Liver (tissue), 9 donors: ENCODE data around the gene SF3B1. TPM values are rescaled to one million over a fixed set of nuclear protein-coding genes. Genes with fewer than 3 reads are reported as not detected.

Experiments used
- DNase-seq: peaks from one replicate; pipeline ENCODE4 v3.0.0-alpha.2; 2017; ENCODE audit warnings: low spot score
- H3K27ac ChIP-seq, 2 donors: one replicate each; pipeline ENCODE4 v1.7.0; 2013; ENCODE audit warnings: inconsistent platforms in 2 of 2, low read length in 2 of 2, control low read depth in 1 of 2, low read depth in 1 of 2, mild to moderate bottlenecking in 1 of 2
- H3K27me3 ChIP-seq, 4 donors: one replicate each; pipeline versions ENCODE4 v1.6.1 to v1.7.0; 2013; ENCODE audit warnings: low read length in 3 of 4, inconsistent platforms in 1 of 4, mild to moderate bottlenecking in 1 of 4, moderate library complexity in 1 of 4; ENCODE audit not compliant: control insufficient read depth in 4 of 4, insufficient read depth in 4 of 4
- H3K36me3 ChIP-seq, 4 donors: one replicate each; pipeline versions ENCODE4 v1.6.1 to v1.7.0; 2013; ENCODE audit warnings: low read length in 3 of 4, mild to moderate bottlenecking in 3 of 4, low read depth in 1 of 4, moderate library complexity in 1 of 4; ENCODE audit not compliant: control insufficient read depth in 4 of 4, insufficient read depth in 3 of 4
- H3K4me1 ChIP-seq, 4 donors: one replicate each; pipeline versions ENCODE4 v1.6.1 to v1.7.0; 2013; ENCODE audit warnings: low read length in 3 of 4, mild to moderate bottlenecking in 3 of 4, moderate library complexity in 1 of 4; ENCODE audit not compliant: control insufficient read depth in 4 of 4, insufficient read depth in 4 of 4
- H3K4me3 ChIP-seq, 3 donors: one replicate each; pipeline versions ENCODE4 v1.6.1 to v1.7.0; 2013; ENCODE audit warnings: low read length in 3 of 3, control low read depth in 1 of 3, low read depth in 1 of 3, mild to moderate bottlenecking in 1 of 3
- H3K9ac ChIP-seq, 2 donors: one replicate each; pipeline ENCODE4 v1.7.0; 2013; ENCODE audit warnings: low read length in 2 of 2, mild to moderate bottlenecking in 2 of 2, moderate library complexity in 2 of 2, control low read depth in 1 of 2, low read depth in 1 of 2
- H3K9me3 ChIP-seq, 4 donors: one replicate each; pipeline versions ENCODE4 v1.6.1 to v1.7.0; 2013; ENCODE audit warnings: low read length in 3 of 4; ENCODE audit not compliant: control insufficient read depth in 4 of 4
- EGR1 ChIP-seq, 2 donors: IDR thresholded peaks; 2 replicates each; pipeline ENCODE4 v1.6.1; 2016 to 2018; ENCODE audit warnings: antibody characterized with exemption in 2 of 2, low read depth in 2 of 2
- FOXA1 ChIP-seq: IDR thresholded peaks from 2 replicates; pipeline ENCODE4 v1.6.1; 2016; ENCODE audit warnings: antibody characterized with exemption
- FOXA2 ChIP-seq: IDR thresholded peaks from 2 replicates; pipeline ENCODE4 v1.6.1; 2016; ENCODE audit warnings: antibody characterized with exemption
- GABPA ChIP-seq, 2 donors: IDR thresholded peaks in 1 of 2; conservative IDR thresholded peaks in 1 of 2; 2 replicates each; pipeline ENCODE4 v1.6.1; 2016; ENCODE audit warnings: antibody characterized with exemption in 2 of 2, mild to moderate bottlenecking in 1 of 2, moderate library complexity in 1 of 2
- HNF4A ChIP-seq, 2 donors: conservative IDR thresholded peaks; 2 replicates each; pipeline ENCODE4 v1.6.1; 2016; ENCODE audit warnings: antibody characterized with exemption in 2 of 2, mild to moderate bottlenecking in 2 of 2
- HNF4G ChIP-seq: IDR thresholded peaks from 2 replicates; pipeline ENCODE4 v1.6.1; 2016; ENCODE audit warnings: antibody characterized with exemption
- JUND ChIP-seq, 2 donors: IDR thresholded peaks; 2 replicates each; pipeline ENCODE4 v1.6.1; 2016; ENCODE audit warnings: antibody characterized with exemption in 2 of 2
- NR2F2 ChIP-seq: IDR thresholded peaks from 2 replicates; pipeline ENCODE4 v1.6.1; 2016; ENCODE audit warnings: antibody characterized with exemption
- RAD21 ChIP-seq, 2 donors: IDR thresholded peaks; 2 replicates each; pipeline ENCODE4 v1.6.1; 2016; ENCODE audit warnings: antibody characterized with exemption in 2 of 2, mild to moderate bottlenecking in 2 of 2
- RXRA ChIP-seq, 2 donors: IDR thresholded peaks; 2 replicates each; pipeline ENCODE4 v1.6.1; 2017 to 2018; ENCODE audit warnings: antibody characterized with exemption in 2 of 2, mild to moderate bottlenecking in 1 of 2
- SP1 ChIP-seq: IDR thresholded peaks from 2 replicates; pipeline ENCODE4 v1.6.1; 2018; ENCODE audit warnings: antibody characterized with exemption, mild to moderate bottlenecking
- TAF1 ChIP-seq: conservative IDR thresholded peaks from 2 replicates; pipeline ENCODE4 v1.6.1; 2016; ENCODE audit warnings: antibody characterized with exemption, mild to moderate bottlenecking
- YY1 ChIP-seq: IDR thresholded peaks from 2 replicates; pipeline ENCODE4 v1.6.1; 2016; ENCODE audit warnings: antibody characterized with exemption, mild to moderate bottlenecking
- ZBTB33 ChIP-seq: IDR thresholded peaks from 2 replicates; pipeline ENCODE4 v1.6.1; 2016; ENCODE audit warnings: antibody characterized with exemption
- WGBS: extraction: QIAGEN DNeasy Blood & Tissue Kit; methylation state at CpG from one replicate; pipeline ENCODE4 v1.1.7; 2013; 5-methylcytosine and 5-hydroxymethylcytosine counted together
- polyA plus RNA-seq, 2 donors: library from polyadenylated mRNA; stranded (reverse) in 1 of 2; unstranded in 1 of 2; fragments of 200-250 nt in 1 of 2; fragments of >200 nt in 1 of 2; fragmentation: Nextera tagmentation in 1 of 2; extraction: Ambion mirVana in 1 of 2; gene quantifications; one replicate each; pipeline versions ENCODE4 v1.2.1 to v1.2.3, GENCODE V29; 2013 to 2015
- total RNA-seq, 2 donors: library from RNA; depleted of rRNA; stranded (reverse); fragments of >200 nt; gene quantifications; one replicate each; pipeline ENCODE4 v1.2.3, GENCODE V29; 2014
- TF ChIP-seq, protein P1 (sequence below): IDR thresholded peaks from 2 replicates; pipeline ENCODE4 v1.6.1; 2016; ENCODE audit warnings: antibody characterized with exemption, mild to moderate bottlenecking
- TF ChIP-seq, protein P2 (sequence below): IDR thresholded peaks from 2 replicates; pipeline ENCODE4 v1.6.1; 2016; ENCODE audit warnings: antibody characterized with exemption
- TF ChIP-seq, protein P3 (sequence below): IDR thresholded peaks from 2 replicates; pipeline ENCODE4 v1.6.1; 2016; ENCODE audit warnings: antibody characterized with exemption
- TF ChIP-seq, protein P4 (sequence below): fragments of 150-350 bp; IDR thresholded peaks from 2 replicates; pipeline ENCODE4 v1.5.1; 2017; ENCODE audit warnings: improper control_type of control experiment, low read depth, low read length; ENCODE audit not compliant: missing input control
- donor health status: healthy.
- donor health status: healthy.
- donor health status: healthy.
- donor health status: healthy.
- donor health status: healthy.

The SF3B1 gene
- total and polyA plus RNA-seq, 4 donors = 44.1 to 180 (median 139) TPM

GRCh38 chr2:197431858-197432257 lies 3.0 kb downstream of the SF3B1 start:
- 70% methylated on average over 6 of the region's 6 CpGs for WGBS
- Histone ChIP-seq H3K4me3 (no peak overlapping the region), H3K4me1 (peaks cover 20 to 58% (median 39%) of the 10 kb centered on the region in 4 donors), H3K27me3 (no peaks in the 10 kb centered on the region), H3K36me3 (no peaks in the 10 kb centered on the region), H3K9me3 (no peaks in the 10 kb centered on the region), H3K27ac (no peak overlapping the region), H3K9ac (no peak overlapping the region)
- TF ChIP-seq RAD21 (IDR thresholded peaks at IDR 0.05) = no peak
- no peak for TF ChIP-seq NR2F2
- TF ChIP-seq EGR1 (IDR thresholded peaks at IDR 0.05; ENCODE audit: low read depth in 2 of 2) = no peak
- no peak for TF ChIP-seq HNF4A (conservative IDR thresholded peaks at IDR 0.05)
- no peak for TF ChIP-seq JUND (IDR thresholded peaks at IDR 0.05)
- TF ChIP-seq, protein P1, sequence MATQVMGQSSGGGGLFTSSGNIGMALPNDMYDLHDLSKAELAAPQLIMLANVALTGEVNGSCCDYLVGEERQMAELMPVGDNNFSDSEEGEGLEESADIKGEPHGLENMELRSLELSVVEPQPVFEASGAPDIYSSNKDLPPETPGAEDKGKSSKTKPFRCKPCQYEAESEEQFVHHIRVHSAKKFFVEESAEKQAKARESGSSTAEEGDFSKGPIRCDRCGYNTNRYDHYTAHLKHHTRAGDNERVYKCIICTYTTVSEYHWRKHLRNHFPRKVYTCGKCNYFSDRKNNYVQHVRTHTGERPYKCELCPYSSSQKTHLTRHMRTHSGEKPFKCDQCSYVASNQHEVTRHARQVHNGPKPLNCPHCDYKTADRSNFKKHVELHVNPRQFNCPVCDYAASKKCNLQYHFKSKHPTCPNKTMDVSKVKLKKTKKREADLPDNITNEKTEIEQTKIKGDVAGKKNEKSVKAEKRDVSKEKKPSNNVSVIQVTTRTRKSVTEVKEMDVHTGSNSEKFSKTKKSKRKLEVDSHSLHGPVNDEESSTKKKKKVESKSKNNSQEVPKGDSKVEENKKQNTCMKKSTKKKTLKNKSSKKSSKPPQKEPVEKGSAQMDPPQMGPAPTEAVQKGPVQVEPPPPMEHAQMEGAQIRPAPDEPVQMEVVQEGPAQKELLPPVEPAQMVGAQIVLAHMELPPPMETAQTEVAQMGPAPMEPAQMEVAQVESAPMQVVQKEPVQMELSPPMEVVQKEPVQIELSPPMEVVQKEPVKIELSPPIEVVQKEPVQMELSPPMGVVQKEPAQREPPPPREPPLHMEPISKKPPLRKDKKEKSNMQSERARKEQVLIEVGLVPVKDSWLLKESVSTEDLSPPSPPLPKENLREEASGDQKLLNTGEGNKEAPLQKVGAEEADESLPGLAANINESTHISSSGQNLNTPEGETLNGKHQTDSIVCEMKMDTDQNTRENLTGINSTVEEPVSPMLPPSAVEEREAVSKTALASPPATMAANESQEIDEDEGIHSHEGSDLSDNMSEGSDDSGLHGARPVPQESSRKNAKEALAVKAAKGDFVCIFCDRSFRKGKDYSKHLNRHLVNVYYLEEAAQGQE = no peak
- TF ChIP-seq TAF1 = no peak
- TF ChIP-seq, protein P2, sequence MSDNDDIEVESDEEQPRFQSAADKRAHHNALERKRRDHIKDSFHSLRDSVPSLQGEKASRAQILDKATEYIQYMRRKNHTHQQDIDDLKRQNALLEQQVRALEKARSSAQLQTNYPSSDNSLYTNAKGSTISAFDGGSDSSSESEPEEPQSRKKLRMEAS = no peak
- no peak for TF ChIP-seq HNF4G
- TF ChIP-seq, protein P3, sequence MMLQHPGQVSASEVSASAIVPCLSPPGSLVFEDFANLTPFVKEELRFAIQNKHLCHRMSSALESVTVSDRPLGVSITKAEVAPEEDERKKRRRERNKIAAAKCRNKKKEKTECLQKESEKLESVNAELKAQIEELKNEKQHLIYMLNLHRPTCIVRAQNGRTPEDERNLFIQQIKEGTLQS = no peak
- no peak for TF ChIP-seq YY1
- TF ChIP-seq GABPA (IDR thresholded peaks at IDR 0.05 in 1 of 2, conservative IDR thresholded peaks at IDR 0.05 in 1 of 2) = no peak
- no peak for TF ChIP-seq FOXA2
- no peak for TF ChIP-seq RXRA (IDR thresholded peaks at IDR 0.05)
- TF ChIP-seq FOXA1 = no peak
- no peak for DNase-seq

DNA sequence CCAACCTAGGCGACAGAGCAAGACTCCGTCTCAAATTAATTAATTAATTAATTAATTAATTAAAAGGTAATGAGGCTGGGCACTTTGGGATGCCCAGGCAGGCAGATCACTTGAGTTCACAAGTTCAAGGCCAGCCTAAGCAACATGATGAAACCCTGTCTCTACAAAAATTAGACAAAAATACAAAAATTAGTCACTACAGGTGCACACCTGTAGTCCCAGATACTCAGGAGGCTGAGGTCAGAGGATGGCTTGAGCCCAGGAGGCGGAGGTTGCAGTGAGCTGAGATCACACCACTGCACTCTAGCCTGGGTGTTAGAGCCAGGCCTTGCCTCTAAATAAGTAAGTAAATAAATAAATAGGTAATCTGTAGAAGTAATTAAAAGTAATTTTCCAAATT lies 6.8 kb downstream of the SF3B1 start:
- Histone ChIP-seq H3K36me3 (peaks cover 0 to 5% (median 2%) of the 10 kb centered on the region in 4 donors), H3K4me3 (no peak overlapping the region), H3K27me3 (no peaks in the 10 kb centered on the region), H3K9ac (no peak overlapping the region), H3K27ac (no peak overlapping the region), H3K9me3 (no peaks in the 10 kb centered on the region), H3K4me1 (peaks cover 24 to 62% (median 40%) of the 10 kb centered on the region in 4 donors)
- WGBS = 95% methylated on average over 3 of the region's 3 CpGs
- TF ChIP-seq FOXA2 (no peak), RAD21 (IDR thresholded peaks at IDR 0.05) (no peak), EGR1 (IDR thresholded peaks at IDR 0.05; ENCODE audit: low read depth in 2 of 2) (no peak), HNF4G (no peak), ZBTB33 (no peak), RXRA (IDR thresholded peaks at IDR 0.05) (no peak), SP1 (no peak), FOXA1 (no peak), HNF4A (conservative IDR thresholded peaks at IDR 0.05) (no peak)
- TF ChIP-seq, protein P4, sequence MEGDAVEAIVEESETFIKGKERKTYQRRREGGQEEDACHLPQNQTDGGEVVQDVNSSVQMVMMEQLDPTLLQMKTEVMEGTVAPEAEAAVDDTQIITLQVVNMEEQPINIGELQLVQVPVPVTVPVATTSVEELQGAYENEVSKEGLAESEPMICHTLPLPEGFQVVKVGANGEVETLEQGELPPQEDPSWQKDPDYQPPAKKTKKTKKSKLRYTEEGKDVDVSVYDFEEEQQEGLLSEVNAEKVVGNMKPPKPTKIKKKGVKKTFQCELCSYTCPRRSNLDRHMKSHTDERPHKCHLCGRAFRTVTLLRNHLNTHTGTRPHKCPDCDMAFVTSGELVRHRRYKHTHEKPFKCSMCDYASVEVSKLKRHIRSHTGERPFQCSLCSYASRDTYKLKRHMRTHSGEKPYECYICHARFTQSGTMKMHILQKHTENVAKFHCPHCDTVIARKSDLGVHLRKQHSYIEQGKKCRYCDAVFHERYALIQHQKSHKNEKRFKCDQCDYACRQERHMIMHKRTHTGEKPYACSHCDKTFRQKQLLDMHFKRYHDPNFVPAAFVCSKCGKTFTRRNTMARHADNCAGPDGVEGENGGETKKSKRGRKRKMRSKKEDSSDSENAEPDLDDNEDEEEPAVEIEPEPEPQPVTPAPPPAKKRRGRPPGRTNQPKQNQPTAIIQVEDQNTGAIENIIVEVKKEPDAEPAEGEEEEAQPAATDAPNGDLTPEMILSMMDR = no peak
- TF ChIP-seq, protein P1 = no peak
- TF ChIP-seq, protein P2 = no peak
- TF ChIP-seq, protein P3 = no peak
- no peak for DNase-seq
